AG08395 (cell line): ENCODE measurements around the gene NOL9.

Experiments used
- DNase-seq: peaks from one replicate; pipeline ENCODE4 v3.0.0; 2012; ENCODE audit warnings: mixed read lengths, low spot score

NOL9 gene

GRCh38 chr1:6521536-6521935, 32.8 kb downstream of the NOL9 start:
- no peak for DNase-seq

DNA sequence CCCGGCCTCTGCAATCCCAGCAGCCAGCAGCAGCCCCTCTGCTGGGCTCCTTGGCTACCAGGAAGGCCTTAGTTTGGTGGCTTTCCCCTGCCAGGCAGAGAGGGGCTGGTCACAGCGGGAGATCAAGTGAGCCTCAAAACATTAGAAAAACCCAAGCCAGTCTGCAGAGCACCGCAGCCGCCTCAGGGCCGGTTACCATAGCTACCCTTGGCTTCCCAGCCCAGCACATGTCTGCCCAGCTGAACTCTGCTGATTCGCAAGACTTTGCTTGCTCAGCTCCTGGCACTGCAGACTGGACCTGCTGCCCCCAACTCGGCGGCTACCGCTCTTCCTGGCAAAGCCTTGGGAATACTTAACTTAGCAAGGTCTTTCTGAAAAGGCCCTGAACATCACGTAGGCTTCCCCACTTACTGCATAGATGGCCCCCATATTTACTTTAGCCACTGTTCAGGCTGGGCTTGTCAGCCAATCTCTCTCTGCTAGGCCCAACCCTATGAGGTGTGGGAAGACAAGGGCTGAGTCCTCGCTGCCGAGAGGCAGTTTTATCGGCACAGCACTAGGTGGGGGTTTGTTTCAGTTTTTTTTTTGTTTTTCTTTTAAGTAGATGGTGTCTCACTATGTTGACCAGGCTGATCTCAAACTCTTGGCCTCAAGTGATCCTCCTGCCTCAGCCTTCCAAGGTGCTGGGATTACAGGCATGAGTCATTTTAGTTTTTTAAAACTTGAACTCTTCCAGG, 34.2 kb downstream of the NOL9 start:
- peak; percentile 87 for DNase-seq

DNA sequence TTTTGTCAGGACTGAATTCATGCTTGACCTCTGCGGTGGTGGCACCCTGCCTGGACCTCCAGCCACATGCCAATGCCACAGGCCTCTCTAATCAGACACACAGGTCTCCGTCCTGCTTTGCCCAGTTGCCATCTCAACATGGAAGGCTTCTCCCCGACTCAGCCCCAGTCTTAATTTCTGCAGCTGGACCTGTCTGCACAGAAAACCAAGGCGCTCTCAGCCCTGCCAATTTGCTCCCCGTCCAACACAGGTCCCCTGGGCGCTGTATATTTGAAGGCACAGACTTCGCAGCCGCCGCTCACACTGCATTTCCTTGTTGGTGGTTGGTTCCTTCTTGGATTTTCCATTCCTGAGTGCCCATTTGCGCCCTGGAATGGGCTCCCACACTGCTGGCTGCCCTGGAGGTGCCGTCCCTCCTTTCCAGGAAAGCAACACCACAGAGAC, 34.8 kb downstream of the NOL9 start:
- no peak for DNase-seq

DNA sequence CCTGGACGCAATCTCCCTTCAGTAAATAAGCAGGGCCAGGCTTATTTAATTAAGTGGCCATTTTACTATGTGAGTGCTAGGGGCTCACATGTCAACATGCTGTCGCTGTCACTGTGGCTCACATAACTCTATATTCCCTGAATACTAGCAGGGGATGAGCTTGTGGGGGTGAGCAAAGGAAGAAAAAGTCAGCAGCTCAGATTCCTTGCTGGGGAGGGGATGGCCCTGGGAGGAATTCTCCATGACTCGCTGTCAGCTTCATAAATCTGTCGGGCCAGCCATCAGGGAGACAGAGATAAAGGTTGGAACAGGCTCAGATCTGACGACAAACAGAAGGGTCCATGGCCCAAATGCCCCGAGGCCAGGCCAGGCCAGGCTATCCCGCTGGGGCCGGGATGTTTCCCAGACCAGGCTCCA, 36.9 kb downstream of the NOL9 start:
- DNase-seq = no peak

DNA sequence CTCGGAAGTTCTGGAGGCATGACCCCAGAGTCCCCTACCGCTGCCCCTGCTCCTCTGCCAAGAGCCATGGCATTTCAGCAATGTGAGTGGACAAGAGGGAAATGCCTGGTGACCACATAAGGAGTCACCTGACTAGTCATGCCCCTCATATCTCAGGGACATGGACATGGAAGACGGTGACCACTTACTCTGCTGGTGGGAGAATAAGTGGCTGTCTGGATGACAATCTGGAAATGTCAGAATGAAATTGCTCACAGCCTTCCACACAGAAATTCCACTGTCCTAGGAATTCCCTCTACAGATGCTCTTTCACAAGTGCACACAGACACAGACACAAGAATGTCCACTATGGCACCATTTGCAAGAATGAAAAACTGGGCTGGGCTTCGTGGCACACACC, 38.5 kb downstream of the NOL9 start:
- DNase-seq = peak; percentile 51

- DNase-seq = no peak
These were observed 41.0 kb downstream of the NOL9 start for GRCh38 chr1:6513320-6513801.

DNA sequence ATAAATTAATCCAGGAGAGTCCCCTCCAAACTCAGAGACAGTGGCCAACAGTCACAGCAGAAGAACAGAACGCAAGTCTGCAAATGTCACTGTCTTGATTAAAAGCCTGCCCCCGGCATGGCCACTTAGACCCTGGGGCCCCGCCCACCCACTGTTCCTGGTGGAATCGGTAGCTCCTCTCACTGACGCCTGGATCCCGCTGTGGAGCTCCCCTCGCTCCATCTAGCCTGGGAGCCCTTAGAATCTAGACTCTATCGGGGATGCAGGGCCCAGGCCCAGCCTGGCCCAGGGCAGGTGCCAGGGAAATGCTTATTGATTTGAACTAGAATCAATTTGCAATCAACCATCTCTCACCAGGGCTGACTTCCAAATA, 41.4 kb downstream of the NOL9 start:
- no peak for DNase-seq

GRCh38 chr1:6512245-6512907, 41.9 kb downstream of the NOL9 start:
- no peak for DNase-seq

- no peak for DNase-seq
These were observed 42.6 kb downstream of the NOL9 start for GRCh38 chr1:6511561-6512244.

DNA sequence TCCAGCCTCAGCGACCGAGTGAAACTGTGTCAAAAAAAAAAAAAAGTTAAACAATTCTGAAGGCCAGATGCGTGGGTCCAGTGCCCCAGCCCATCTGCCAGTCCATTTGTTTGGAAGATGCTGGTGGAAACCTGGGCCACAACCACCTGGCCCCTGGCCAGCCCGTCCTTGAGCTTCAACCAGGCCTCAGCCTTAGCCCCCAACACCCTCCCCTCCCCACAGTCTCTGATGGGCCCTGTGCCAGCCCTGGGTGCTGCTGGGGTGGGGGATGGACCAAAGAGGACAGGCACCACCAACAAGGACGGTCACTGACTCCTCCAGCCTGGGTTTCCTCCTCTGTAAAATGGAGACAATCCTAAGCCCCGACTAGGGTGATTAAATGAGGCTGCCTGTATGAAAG, 43.3 kb downstream of the NOL9 start:
- DNase-seq = no peak

GRCh38 chr1:6510493-6510892, 43.8 kb downstream of the NOL9 start:
- DNase-seq = no peak

- no peak for DNase-seq
These were observed 44.4 kb downstream of the NOL9 start for GRCh38 chr1:6509919-6510291.

- no peak for DNase-seq
These were observed 44.9 kb downstream of the NOL9 start for GRCh38 chr1:6509220-6509918.

- no peak for DNase-seq
These were observed 45.5 kb downstream of the NOL9 start for GRCh38 chr1:6508816-6509189.

GRCh38 chr1:6508154-6508815, 46.0 kb downstream of the NOL9 start:
- DNase-seq = no peak

GRCh38 chr1:6507461-6507911, 46.8 kb downstream of the NOL9 start:
- no peak for DNase-seq

DNA sequence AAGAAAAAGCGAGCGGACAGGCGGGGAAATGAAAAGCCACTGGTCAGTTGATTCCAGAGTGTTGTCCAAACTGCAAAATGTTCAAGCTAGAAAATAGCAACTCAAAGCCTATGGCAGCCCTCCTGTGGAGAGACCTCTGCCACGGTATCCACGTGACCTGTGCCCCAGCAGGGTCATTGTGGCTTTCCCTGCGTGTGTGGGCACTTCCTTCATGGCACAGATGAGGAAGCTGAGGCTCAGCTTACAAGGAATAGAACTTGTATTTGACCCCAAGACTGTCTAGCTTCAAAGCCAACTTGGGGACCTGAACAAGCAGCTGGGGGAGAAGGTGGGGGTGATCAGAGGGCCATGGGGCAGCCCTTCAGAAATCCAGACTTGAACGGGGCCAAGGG, 47.3 kb downstream of the NOL9 start:
- DNase-seq = no peak

DNA sequence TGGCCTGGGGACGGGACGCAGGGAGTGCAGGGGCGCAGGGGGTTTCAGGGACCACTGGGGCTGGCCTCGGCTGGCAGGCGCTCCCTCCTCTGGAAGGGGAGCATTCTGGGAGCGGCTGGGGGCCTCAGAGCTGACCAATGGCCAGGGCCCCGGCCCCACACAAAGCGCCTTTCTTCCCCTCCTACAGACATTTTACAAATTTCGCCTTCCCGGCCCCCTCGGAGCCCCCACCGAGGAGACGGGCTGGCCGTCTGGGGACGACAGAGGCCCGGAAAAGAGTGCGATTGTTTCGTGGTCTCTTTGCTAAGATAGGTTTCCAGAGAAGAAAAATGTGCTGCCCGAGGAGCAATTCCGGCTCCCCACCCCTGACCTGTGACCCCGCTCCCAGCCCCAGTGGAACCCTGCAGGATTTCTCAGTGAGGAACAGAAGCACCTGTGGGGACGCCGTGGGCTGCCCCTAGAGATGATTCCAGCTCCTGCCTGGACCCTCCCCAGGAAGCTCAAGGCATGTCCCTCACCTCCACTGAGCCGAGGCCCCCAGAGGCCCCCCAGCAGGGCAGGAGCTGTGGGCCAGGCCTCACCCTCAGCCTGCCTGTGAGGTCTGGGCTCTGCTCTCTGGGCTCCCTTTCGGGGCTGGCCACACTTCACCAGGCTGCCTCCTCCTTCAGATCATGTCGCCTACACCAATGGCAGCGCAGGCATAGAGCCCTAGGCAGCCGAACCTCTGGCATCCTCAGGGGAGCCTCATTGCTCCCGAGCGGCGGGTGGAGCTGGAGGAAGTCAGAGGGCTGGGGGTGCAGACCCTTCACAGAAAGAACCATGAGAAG, 47.9 kb downstream of the NOL9 start:
- DNase-seq = no peak

GRCh38 chr1:6505367-6506209, 48.7 kb downstream of the NOL9 start:
- DNase-seq = no peak

DNA sequence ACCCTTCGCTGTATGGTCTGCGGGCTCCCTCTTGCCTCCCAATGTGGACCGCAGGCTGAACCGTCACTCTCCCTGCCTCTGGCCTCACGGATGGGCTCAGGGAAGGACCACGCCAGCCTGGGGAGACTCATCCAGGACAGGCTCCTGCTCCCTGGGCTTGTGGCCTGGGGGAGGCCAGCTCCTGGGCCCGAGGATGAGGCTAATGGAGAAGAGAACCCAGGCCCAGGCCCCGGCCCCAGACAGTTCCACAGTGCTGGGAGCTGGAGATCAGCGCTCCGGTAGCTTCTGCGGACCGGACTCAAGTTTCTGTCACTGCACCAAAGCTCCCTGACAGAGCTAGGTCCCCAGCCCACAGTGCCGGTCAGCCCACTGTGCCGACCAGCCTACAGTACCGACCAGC, 49.4 kb downstream of the NOL9 start:
- DNase-seq = no peak
